GM12891 (cell line): ENCODE measurements around the gene FBXW9.
A peak's percentile ranks its signal among the peaks of the same experiment; 100 is the strongest.
"Not testable (repeated sequence)": the region's sequence is repeated elsewhere in the genome, so short reads cannot be mapped to it uniquely, and the experiment has no call there.

ENCODE experiments used
- DNase-seq: peaks from one replicate; pipeline ENCODE4 v3.0.0; 2011; ENCODE audit warnings: low spot score; ENCODE audit not compliant: insufficient read length
- FAIRE-seq: peaks from 2 replicates; lab custom pipeline; 2011; peaks lifted over from hg19 to GRCh38; lab: Jason Lieb, UNC
- PAX5 ChIP-seq: IDR thresholded peaks from 2 replicates; pipeline ENCODE4 v1.6.1; 2011; ENCODE audit warnings: low read length, moderate library complexity, mild to moderate bottlenecking; ENCODE audit not compliant: insufficient read depth, severe bottlenecking
- POLR2A ChIP-seq: IDR thresholded peaks from 2 replicates; pipeline ENCODE4 v1.6.1; 2011; ENCODE audit warnings: low read depth, low read length, control low read depth
- POLR2AphosphoS5 ChIP-seq: IDR thresholded peaks from 2 replicates; pipeline ENCODE4 v1.6.1; 2011; ENCODE audit warnings: low read depth, low read length, control low read depth
- POU2F2 ChIP-seq: IDR thresholded peaks from 2 replicates; pipeline ENCODE4 v1.6.1; 2011; ENCODE audit warnings: low read depth, mild to moderate bottlenecking, control low read depth, low read length, moderate library complexity
- SPI1 ChIP-seq: IDR thresholded peaks from 2 replicates; pipeline ENCODE4 v1.6.1; 2011; ENCODE audit warnings: low read depth, low read length, control low read depth
- TAF1 ChIP-seq: IDR thresholded peaks from 2 replicates; pipeline ENCODE4 v1.6.1; 2011; ENCODE audit warnings: low read depth, low read length, control low read depth

Gene FBXW9

GRCh38 chr19:12727745-12728433 is 31.5 kb upstream of the FBXW9 start:
- DNase-seq (no peak), FAIRE-seq (no peak)
- TF ChIP-seq TAF1 (no peak), POLR2AphosphoS5 (no peak), PAX5 (no peak), POU2F2 (no peak), POLR2A (no peak), SPI1 (no peak)

- DNase-seq, result no peak
- no peak for FAIRE-seq
- TF ChIP-seq PAX5 (no peak), SPI1 (no peak), POLR2A (no peak; the same call in 1 of the 2 replicates), POU2F2 (no peak), TAF1 (no peak), POLR2AphosphoS5 (no peak; the same call in 1 of the 2 replicates)
These were observed 30.5 kb upstream of the FBXW9 start for GRCh38 chr19:12726988-12727316.

DNA sequence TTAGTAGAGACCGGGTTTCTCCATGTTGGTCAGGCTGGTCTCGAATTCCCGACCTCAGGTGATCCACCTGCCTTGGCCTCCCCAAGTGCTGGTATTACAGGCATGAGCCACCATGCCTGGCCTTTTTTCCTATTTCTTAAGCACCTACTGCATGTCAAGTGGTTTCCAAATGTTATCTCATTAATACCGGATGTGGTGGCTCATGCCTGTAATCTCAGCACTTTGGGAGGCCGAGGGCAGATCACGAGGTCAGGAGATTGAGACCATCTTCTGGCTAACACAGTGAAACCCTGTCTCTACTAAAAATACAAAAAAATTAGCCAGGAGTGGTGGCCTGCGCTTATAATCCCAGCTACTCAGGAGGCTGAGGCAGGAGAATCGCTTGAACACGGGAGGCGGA is 29.2 kb upstream of the FBXW9 start:
- not testable (repeated sequence) for DNase-seq, FAIRE-seq

- TF ChIP-seq POU2F2, result no peak
- TF ChIP-seq SPI1, result 0 out of 2 replicates have a peak, but pooled peaks have one; percentile 34
- TF ChIP-seq TAF1, result peak; percentile 15; the same call in 1 of the 2 replicates
- peak; percentile 23; the same call in 1 of the 2 replicates for TF ChIP-seq POLR2A
- DNase-seq (peak; percentile 69), FAIRE-seq (peak; percentile 95)
These were observed 27.4 kb upstream of the FBXW9 start, which contains the start of gene TNPO2 for GRCh38 chr19:12723641-12724426. Gene TNPO2, minus strand, starts transcription at chr19:12723932. Its CDS starts 2,955 bp downstream, at chr19:12720977.

GRCh38 chr19:12723381-12723640 is 26.9 kb upstream of the FBXW9 start:
- no peak for DNase-seq
- TF ChIP-seq POU2F2 (no peak), TAF1 (no peak), SPI1 (no peak), POLR2AphosphoS5 (no peak)
- FAIRE-seq, result no peak

DNA sequence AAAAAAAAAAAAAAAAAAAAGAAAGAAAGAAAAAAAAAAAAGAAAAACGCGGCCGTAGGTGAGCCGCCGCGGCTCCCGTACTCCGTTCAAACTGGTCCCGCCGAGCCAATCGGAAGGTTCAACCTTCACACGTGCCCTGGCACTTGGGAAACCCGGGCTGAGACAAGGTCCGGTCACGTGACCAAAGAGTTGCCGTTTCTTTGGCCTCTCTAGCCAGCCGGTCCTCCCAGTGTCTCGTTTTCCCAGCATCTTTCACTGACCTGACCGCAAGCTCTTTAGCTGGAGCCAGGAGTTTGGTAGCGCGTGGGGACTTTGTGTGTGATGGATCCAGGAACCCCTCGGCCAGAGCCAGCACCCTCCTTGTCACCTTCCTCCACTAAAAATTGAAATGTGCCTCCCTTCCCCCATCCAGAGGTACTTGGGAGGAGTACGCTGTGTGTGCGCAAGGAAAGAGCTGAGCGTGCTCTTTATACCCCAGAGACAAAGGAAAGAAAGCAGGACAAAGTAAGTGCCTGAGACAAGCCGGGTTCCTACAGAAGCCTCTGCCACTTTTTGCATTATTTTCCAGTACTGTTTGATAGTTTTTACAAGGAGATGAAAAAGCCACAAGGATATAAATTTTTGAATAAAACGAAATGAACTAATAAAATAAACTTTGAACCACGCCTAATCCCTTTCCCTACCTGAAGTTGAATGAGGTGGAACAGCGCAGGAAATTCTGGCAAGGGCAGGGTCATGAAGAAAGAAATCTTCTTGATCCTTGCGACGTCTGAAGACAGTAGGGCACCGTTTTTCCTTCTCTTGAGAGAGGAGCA is 26.3 kb upstream of the FBXW9 start:
- TF ChIP-seq POLR2A (peak; percentile 40; the same call in 1 of the 2 replicates), TAF1 (0 out of 2 replicates have a peak, but pooled peaks have one; percentile 16), POU2F2 (0 out of 2 replicates have a peak, but pooled peaks have one; percentile 65), PAX5 (no peak), SPI1 (no peak), POLR2AphosphoS5 (peak; percentile 76)
- DNase-seq (peak; percentile 97), FAIRE-seq (peak; percentile 96)

GRCh38 chr19:12721656-12722565 is 25.5 kb upstream of the FBXW9 start:
- no peak for FAIRE-seq
- DNase-seq, result peak; percentile 75
- no peak for TF ChIP-seq POLR2A
- peak; percentile 40; the same call in 1 of the 2 replicates for TF ChIP-seq POU2F2
- peak; percentile 59; the same call in 1 of the 2 replicates for TF ChIP-seq POLR2AphosphoS5
- TF ChIP-seq SPI1, result no peak
- no peak for TF ChIP-seq PAX5
- peak; percentile 55; the same call in 1 of the 2 replicates for TF ChIP-seq TAF1

- no peak for DNase-seq
- no peak for FAIRE-seq
- no peak for TF ChIP-seq SPI1
- TF ChIP-seq TAF1, result no peak
- no peak for TF ChIP-seq PAX5
- TF ChIP-seq POLR2A, result no peak
- TF ChIP-seq POU2F2, result no peak
- TF ChIP-seq POLR2AphosphoS5, result no peak
These were observed 24.6 kb upstream of the FBXW9 start for GRCh38 chr19:12720851-12721655.
